Astrocyte of the spinal cord (primary cell): ENCODE data around the gene SPDYE3.
"Not testable (repeated sequence)": the region's sequence is repeated elsewhere in the genome, so short reads cannot be mapped to it uniquely, and the experiment has no call there.

Experiments used
- DNase-seq: peaks from one replicate; pipeline ENCODE4 v3.0.0; 2011; ENCODE audit warnings: low read depth, low spot score
- H3K4me3 ChIP-seq: 2 replicates; pipeline ENCODE4 v1.5.1; 2011; ENCODE audit warnings: low read depth, mild to moderate bottlenecking, low read length, moderate library complexity
- in situ Hi-C: cut with HindIII; loops from 2 replicates; pipeline ENCODE4 v1.10.0; 2017; ENCODE audit warnings: low sequenced_read_pairs
- TF ChIP-seq, protein P1 (sequence below): IDR thresholded peaks from 2 replicates; pipeline ENCODE4 v1.5.1; 2012; ENCODE audit warnings: low read depth, mild to moderate bottlenecking, low read length, inconsistent platforms

The SPDYE3 gene

DNA sequence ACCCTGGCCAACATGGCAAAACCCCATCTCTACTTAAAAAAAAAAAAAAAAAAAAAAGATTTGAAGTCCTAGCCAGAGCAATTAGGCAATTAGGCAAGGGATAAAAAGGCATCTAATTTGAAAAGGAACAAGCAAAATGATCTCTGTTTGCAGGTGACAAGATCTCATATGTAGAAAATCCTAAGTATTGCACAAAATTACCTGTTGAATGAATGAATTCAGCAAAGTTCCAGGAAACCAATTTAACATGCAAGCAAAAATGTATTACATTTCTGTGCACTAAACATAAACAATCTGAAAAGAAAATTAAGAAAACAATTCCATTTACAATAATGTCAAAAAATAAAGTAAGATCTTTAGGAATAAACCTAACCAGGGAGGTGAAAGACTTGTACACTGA is 55.6 kb downstream of the SPDYE3 start:
- TF ChIP-seq, protein P1, sequence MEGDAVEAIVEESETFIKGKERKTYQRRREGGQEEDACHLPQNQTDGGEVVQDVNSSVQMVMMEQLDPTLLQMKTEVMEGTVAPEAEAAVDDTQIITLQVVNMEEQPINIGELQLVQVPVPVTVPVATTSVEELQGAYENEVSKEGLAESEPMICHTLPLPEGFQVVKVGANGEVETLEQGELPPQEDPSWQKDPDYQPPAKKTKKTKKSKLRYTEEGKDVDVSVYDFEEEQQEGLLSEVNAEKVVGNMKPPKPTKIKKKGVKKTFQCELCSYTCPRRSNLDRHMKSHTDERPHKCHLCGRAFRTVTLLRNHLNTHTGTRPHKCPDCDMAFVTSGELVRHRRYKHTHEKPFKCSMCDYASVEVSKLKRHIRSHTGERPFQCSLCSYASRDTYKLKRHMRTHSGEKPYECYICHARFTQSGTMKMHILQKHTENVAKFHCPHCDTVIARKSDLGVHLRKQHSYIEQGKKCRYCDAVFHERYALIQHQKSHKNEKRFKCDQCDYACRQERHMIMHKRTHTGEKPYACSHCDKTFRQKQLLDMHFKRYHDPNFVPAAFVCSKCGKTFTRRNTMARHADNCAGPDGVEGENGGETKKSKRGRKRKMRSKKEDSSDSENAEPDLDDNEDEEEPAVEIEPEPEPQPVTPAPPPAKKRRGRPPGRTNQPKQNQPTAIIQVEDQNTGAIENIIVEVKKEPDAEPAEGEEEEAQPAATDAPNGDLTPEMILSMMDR = no peak
- no peak for DNase-seq
- H3K4me3 ChIP-seq = no peak overlapping the region
- in situ Hi-C loops = no loop called here

DNA sequence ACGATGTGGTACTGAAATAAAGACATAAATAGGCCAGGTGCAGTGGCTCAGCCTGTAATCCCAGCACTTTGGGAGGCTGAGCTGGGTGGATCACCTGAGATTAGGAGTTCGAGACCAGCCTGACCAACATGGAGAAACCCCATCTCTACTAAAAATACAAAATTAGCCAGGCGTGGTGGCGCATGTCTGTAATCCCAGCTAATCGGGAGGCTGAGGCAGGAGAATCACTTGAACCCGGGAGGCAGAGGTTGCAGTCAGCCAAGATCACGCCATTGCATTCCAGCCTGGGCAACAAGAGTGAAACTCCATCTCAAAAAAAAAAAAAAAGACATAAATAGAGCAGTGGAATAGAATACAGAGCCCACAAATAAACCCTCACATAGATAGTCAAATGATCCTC is 56.3 kb downstream of the SPDYE3 start:
- DNase-seq, in situ Hi-C loops: not testable (repeated sequence)

DNA sequence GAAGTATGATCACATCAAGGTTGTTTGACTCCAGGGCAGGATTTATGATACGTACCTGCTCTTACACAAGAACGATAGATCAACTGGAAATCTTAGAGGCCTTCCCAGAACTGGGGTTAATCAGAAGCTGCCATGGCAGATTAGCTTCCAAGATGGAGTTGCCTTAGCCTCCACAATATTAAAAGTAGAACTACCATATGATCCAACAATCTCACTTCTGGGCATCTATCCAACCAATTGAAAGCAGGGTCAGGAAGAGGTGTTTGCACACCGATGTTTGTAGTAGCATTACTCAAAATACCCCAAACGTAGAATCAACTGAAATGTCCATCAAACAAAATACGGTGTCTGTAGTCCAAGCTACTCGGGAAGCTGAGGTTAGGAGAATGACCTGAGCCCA is 57.0 kb downstream of the SPDYE3 start:
- DNase-seq = no peak
- TF ChIP-seq, protein P1 = no peak
- no peak overlapping the region for H3K4me3 ChIP-seq
- in situ Hi-C loops = no loop called here

More for the DNA sequence above, 56.3 kb downstream of the SPDYE3 start:
- not testable (repeated sequence) for H3K4me3 ChIP-seq

DNA sequence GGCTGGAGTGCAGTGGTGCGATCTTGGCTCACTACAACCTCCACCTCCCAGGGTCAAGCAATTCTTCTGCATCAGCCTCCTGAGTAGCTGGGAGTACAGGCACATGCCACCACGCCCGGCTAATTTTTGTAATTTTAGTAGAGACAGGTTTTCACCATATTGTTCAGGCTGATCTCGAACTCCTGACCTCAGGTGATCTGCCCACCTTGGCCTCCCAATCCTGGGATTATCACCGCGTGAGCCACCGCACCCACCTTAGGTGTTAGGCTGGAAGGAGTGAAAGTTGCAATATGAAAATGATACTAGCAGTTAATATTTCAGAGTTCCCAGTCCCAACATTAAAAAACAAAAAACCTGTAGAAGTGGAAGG is 58.5 kb downstream of the SPDYE3 start:
- in situ Hi-C loops, DNase-seq, H3K4me3 ChIP-seq: not testable (repeated sequence)

DNA sequence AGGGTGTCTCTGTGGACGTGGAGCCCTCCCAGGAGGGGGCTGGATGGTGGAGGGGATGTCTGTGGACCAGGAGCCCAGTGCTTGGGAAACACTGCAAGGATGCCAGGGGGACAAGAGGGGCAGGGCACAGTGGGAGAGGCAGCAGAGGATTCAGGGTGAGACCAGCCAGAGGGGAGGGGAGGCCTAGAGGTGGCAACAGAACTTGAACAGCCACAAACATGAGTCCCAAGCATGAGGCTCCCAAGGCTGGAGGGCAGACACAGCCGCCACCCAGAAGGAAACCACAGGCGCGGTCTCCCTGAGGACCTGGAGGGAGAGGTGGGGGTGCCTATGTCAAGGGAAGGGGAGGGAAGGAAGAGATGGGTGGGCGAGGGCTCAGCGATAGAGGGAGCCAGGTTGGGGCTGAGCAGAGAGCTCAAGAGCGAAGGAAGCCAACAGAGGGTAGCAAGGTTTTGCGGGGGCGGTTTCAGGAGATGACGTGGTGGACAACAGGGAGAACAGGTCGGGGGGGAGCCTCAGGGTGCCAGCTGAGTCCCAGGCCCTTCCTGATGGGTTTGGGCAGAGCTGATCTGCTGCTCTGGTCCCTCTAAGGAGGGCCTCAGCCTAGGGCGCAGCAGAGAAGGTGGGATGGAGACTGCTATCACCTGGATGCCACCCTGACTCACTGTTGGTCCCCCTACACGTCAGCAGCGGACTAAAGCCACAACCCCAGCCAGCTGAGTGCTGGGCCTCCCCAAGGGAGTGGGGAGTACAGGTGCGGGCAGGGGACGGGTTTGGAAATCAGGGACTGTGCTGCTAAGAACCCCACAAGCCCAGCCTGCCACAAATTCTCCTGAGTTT is 59.1 kb downstream of the SPDYE3 start:
- no peak for DNase-seq
- no peak overlapping the region for H3K4me3 ChIP-seq
- in situ Hi-C loops = no loop called here
- TF ChIP-seq, protein P1 = no peak

DNA sequence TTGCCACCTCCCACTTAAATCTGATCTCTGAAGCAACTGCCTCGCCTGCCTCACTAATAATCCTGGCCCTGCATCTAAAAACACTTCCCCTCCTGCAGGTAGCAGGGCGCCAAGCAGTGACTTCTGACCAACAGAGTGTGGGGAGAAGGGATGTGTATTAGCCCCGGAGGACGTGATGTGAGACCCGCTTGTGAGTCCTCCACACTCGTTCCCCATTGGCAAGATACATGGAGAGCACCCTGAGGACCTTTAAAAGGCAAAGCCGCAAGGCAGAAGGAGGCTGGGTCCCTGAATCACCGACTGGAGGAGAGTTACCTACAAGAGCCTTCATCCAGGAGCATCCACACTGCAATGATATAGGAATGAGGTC is 59.7 kb downstream of the SPDYE3 start:
- no peak for DNase-seq
- no peak overlapping the region for H3K4me3 ChIP-seq
- TF ChIP-seq, protein P1 = no peak
- in situ Hi-C loops = no loop called here

DNA sequence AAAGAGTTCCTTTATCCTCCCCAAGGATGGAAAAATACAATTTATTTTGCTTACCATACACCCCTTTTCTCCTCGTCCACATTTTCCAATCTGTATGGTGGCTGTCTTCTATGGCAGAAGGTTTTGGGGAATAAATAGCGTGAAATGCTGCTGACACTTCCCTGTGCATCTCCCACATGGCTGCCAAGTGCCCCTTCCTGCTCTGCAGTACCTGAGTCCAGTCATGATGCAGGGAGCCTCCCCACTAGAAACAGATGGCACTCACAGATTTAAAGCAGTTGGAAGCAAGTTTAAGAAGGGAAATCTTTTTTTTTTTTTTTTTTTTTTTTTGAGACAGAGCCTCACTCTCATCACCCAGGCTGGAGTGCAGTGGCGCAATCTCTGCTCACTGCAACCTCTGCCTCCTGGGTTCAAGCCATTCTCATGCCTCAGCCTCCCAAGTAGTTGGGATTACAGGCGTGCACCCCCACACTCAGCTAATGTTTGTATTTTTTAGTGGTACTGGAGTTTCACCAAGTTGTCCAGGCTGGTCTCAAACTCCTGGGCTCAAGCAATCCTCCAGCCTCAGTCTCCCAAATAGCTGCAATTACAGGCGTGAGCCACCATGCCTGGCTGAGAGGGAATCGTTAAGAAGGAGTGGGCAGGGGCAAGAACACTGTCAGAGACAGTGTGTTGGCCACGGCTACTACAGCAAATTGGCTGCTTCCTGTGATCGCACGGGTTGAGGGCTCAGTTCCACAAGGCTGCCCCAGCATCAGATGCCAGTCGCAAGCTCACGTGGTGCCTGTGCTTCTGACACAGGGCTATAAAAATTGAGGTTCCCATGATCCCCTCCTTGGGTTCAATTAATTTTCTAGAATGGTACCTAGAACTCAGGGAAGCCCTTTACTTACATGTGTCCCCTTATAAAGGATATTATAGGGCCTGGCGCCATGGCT is 60.4 kb downstream of the SPDYE3 start:
- in situ Hi-C loops = no loop called here
- no peak overlapping the region for H3K4me3 ChIP-seq
- TF ChIP-seq, protein P1 = no peak
- no peak for DNase-seq
